H9 (cell line): Measurements from ENCODE around the gene MGAM2. TPM values are rescaled to one million over a fixed set of nuclear protein-coding genes. Genes with fewer than 3 reads are reported as not detected.

Experiments used
- DNase-seq: peaks from one replicate; pipeline ENCODE4 v3.0.0-alpha.2; 2017
- H2AFZ ChIP-seq: one replicate; pipeline ENCODE4 v1.6.1; 2013; ENCODE audit warnings: mild to moderate bottlenecking, low read length, control low read depth, moderate library complexity
- H2AK5ac ChIP-seq: 2 replicates; pipeline ENCODE4 v1.6.1; 2013; ENCODE audit warnings: low read length, control low read depth, mixed read lengths; ENCODE audit not compliant: insufficient read length
- H2BK120ac ChIP-seq: one replicate; pipeline ENCODE4 v1.6.1; 2013; ENCODE audit warnings: low read depth, mild to moderate bottlenecking, low read length, control low read depth, inconsistent platforms; ENCODE audit not compliant: poor library complexity, severe bottlenecking
- H2BK12ac ChIP-seq: 2 replicates; pipeline ENCODE4 v1.6.1; 2013; ENCODE audit warnings: low read length, control low read depth, mixed read lengths, low read depth; ENCODE audit not compliant: insufficient read length
- H2BK15ac ChIP-seq: 2 replicates; pipeline ENCODE4 v1.6.1; 2013; ENCODE audit warnings: low read depth, low read length, control low read depth
- H2BK20ac ChIP-seq: one replicate; pipeline ENCODE4 v1.6.1; 2013; ENCODE audit warnings: low read depth, mild to moderate bottlenecking, low read length, control low read depth, inconsistent platforms; ENCODE audit not compliant: poor library complexity, severe bottlenecking
- H2BK5ac ChIP-seq: 2 replicates; pipeline ENCODE4 v1.6.1; 2013; ENCODE audit warnings: low read length, control low read depth, mixed read lengths; ENCODE audit not compliant: insufficient read length
- H3K14ac ChIP-seq: 2 replicates; pipeline ENCODE4 v1.6.1; 2013; ENCODE audit warnings: low read length, control low read depth; ENCODE audit not compliant: insufficient read depth
- H3K18ac ChIP-seq: 2 replicates; pipeline ENCODE4 v1.6.1; 2013; ENCODE audit warnings: low read depth, mild to moderate bottlenecking, mixed read lengths, low read length, control low read depth; ENCODE audit not compliant: insufficient read length
- H3K23ac ChIP-seq: 2 replicates; pipeline ENCODE4 v1.6.1; 2013; ENCODE audit warnings: low read length, control low read depth, mixed read lengths, low read depth; ENCODE audit not compliant: insufficient read length
- H3K23me2 ChIP-seq: 2 replicates; pipeline ENCODE4 v1.6.1; 2013; ENCODE audit warnings: low read depth, mild to moderate bottlenecking, mixed read lengths, low read length, control low read depth; ENCODE audit not compliant: insufficient read length, poor library complexity, severe bottlenecking
- H3K27ac ChIP-seq: 2 replicates; pipeline ENCODE4 v1.5.1; 2013; ENCODE audit warnings: low read length, control low read depth, mixed read lengths, low read depth; ENCODE audit not compliant: insufficient read length
- H3K27me3 ChIP-seq: 2 replicates; pipeline ENCODE4 v1.6.1; 2013; ENCODE audit warnings: low read length, control low read depth, inconsistent platforms; ENCODE audit not compliant: insufficient read depth
- H3K4ac ChIP-seq: 2 replicates; pipeline ENCODE4 v1.6.1; 2013; ENCODE audit warnings: low read depth, mild to moderate bottlenecking, control low read depth, inconsistent platforms, low read length, moderate library complexity
- H3K4me1 ChIP-seq: 2 replicates; pipeline ENCODE4 v1.6.1; 2013; ENCODE audit warnings: low read length, control low read depth, inconsistent platforms; ENCODE audit not compliant: insufficient read depth
- H3K4me2 ChIP-seq: 2 replicates; pipeline ENCODE4 v1.6.1; 2013; ENCODE audit warnings: low read length, control low read depth, mixed read lengths; ENCODE audit not compliant: insufficient read length, insufficient read depth
- H3K56ac ChIP-seq: 2 replicates; pipeline ENCODE4 v1.6.1; 2013; ENCODE audit warnings: low read depth, mild to moderate bottlenecking, mixed read lengths, low read length, control low read depth; ENCODE audit not compliant: insufficient read length
- H3K79me1 ChIP-seq: 2 replicates; pipeline ENCODE4 v1.6.1; 2013; ENCODE audit warnings: low read depth, mild to moderate bottlenecking, moderate library complexity, low read length, control low read depth, inconsistent platforms; ENCODE audit not compliant: insufficient read depth, poor library complexity, severe bottlenecking
- H3K79me2 ChIP-seq: 2 replicates; pipeline ENCODE4 v1.6.1; 2013; ENCODE audit warnings: low read length, control low read depth, inconsistent platforms; ENCODE audit not compliant: insufficient read depth
- H3K9ac ChIP-seq: 2 replicates; pipeline ENCODE4 v1.6.1; 2013; ENCODE audit warnings: low read length, control low read depth, mixed read lengths; ENCODE audit not compliant: insufficient read length; ENCODE audit errors: extremely low read depth
- H3K9me3 ChIP-seq: one replicate; pipeline ENCODE4 v1.6.1; 2013; ENCODE audit warnings: low read depth, low read length, inconsistent platforms; ENCODE audit not compliant: control insufficient read depth
- H3T11ph ChIP-seq: one replicate; pipeline ENCODE4 v1.6.1; 2013; ENCODE audit warnings: mild to moderate bottlenecking, low read length, control low read depth, inconsistent platforms
- H4K20me1 ChIP-seq: one replicate; pipeline ENCODE4 v1.6.1; 2013; ENCODE audit not compliant: control insufficient read depth, insufficient read length, insufficient read depth
- H4K5ac ChIP-seq: 2 replicates; pipeline ENCODE4 v1.6.1; 2013; ENCODE audit warnings: low read depth, mild to moderate bottlenecking, mixed read lengths, low read length, control low read depth; ENCODE audit not compliant: insufficient read length
- H4K8ac ChIP-seq: replicated peaks from 2 replicates; pipeline ENCODE4 v1.6.1; 2013; ENCODE audit warnings: low read length, control low read depth, mixed read lengths, low read depth; ENCODE audit not compliant: insufficient read length
- H4K91ac ChIP-seq: 2 replicates; pipeline ENCODE4 v1.6.1; 2013; ENCODE audit warnings: low read depth, mild to moderate bottlenecking, moderate library complexity, mixed read lengths, low read length, control low read depth; ENCODE audit not compliant: insufficient read length
- H3K27ac Mint-ChIP-seq, 3 experiments: 2 replicates in 2 of 3; 3 replicates in 1 of 3; pipeline ENCODE4 v1.8.0; 2020 to 2021; ENCODE audit warnings: mixed read lengths in 3 of 3, mild to moderate bottlenecking in 1 of 3, moderate library complexity in 1 of 3
- H3K27me3 Mint-ChIP-seq: 2 replicates; pipeline ENCODE4 v1.8.0; 2021; ENCODE audit warnings: low read depth, mild to moderate bottlenecking, moderate library complexity, mixed read lengths
- H3K36me3 Mint-ChIP-seq, 3 experiments: 2 replicates in 2 of 3; 3 replicates in 1 of 3; pipeline ENCODE4 v1.8.0; 2020 to 2021; ENCODE audit warnings: low read depth in 3 of 3, mixed read lengths in 3 of 3; ENCODE audit not compliant: insufficient read depth in 1 of 3
- H3K4me1 Mint-ChIP-seq, 2 experiments: 2 replicates each; pipeline ENCODE4 v1.8.0; 2020; ENCODE audit warnings: mixed read lengths in 2 of 2
- H3K4me3 Mint-ChIP-seq, 2 experiments: 2 replicates in 1 of 2; 3 replicates in 1 of 2; pipeline ENCODE4 v1.8.0; 2020 to 2021; ENCODE audit warnings: mild to moderate bottlenecking in 2 of 2, mixed read lengths in 2 of 2, moderate library complexity in 1 of 2
- H3K9me3 Mint-ChIP-seq, 2 experiments: 2 replicates in 1 of 2; 3 replicates in 1 of 2; pipeline ENCODE4 v1.8.0; 2020; ENCODE audit warnings: mild to moderate bottlenecking in 2 of 2, mixed read lengths in 2 of 2, moderate library complexity in 1 of 2
- CTCF ChIP-seq: fragments of 200-600 bp; sonication (generic); conservative IDR thresholded peaks from 3 replicates; pipeline ENCODE4 v1.8.0; 2021; ENCODE audit warnings: antibody characterized with exemption, mild to moderate bottlenecking
- WGBS: extraction: QIAGEN DNeasy Blood & Tissue Kit; methylation state at CpG from one replicate; pipeline ENCODE4 v1.1.7; 2013; ENCODE audit warnings: missing lambda C conversion rate, low lambda C conversion rate, mixed read lengths; ENCODE audit not compliant: insufficient read length; ENCODE audit errors: extremely low coverage; 5-methylcytosine and 5-hydroxymethylcytosine counted together
- total RNA-seq: library from RNA; stranded (reverse); gene quantifications from 2 replicates; pipeline ENCODE4 v1.2.1, GENCODE V29; 2021

MGAM2 gene
- total RNA-seq, 1 experiment from 2014 or later, result not detected

- Histone ChIP-seq H3K9me3 (no peaks in the 10 kb centered on the region), H3K56ac (no peak overlapping the region), H2BK12ac (no peak overlapping the region), H3K23ac (no peak overlapping the region), H4K20me1 (no peaks in the 10 kb centered on the region), H4K5ac (no peak overlapping the region), H4K8ac (no peak overlapping the region), H3K23me2 (no peaks in the 10 kb centered on the region), H2BK5ac (no peak overlapping the region), H3K9ac (no peak overlapping the region), H4K91ac (no peak overlapping the region), H3K14ac (no peak overlapping the region), H3K27me3 (no peaks in the 10 kb centered on the region), H2AK5ac (no peak overlapping the region), H3K27ac (no peak overlapping the region), H3K4ac (no peak overlapping the region), H2AFZ (no peak overlapping the region), H3K4me2 (no peak overlapping the region), H3K79me2 (no peaks in the 10 kb centered on the region), H2BK20ac (no peak overlapping the region), H3T11ph (no peak overlapping the region), H3K4me1 (no peaks in the 10 kb centered on the region), H2BK120ac (no peak overlapping the region), H3K18ac (no peak overlapping the region), H2BK15ac (no peak overlapping the region), H3K79me1 (no peaks in the 10 kb centered on the region)
- no peak overlapping the region for H3K27ac Mint-ChIP-seq
- H3K4me1 Mint-ChIP-seq, result no peaks in the 10 kb centered on the region
- no peak for TF ChIP-seq CTCF
- no peak for DNase-seq
- H3K9me3 Mint-ChIP-seq, result no peaks in the 10 kb centered on the region
- no peaks in the 10 kb centered on the region for H3K36me3 Mint-ChIP-seq
- H3K27me3 Mint-ChIP-seq, result no peaks in the 10 kb centered on the region
- no peak overlapping the region for H3K4me3 Mint-ChIP-seq
- whole genome bisulfite sequencing, result no CpG with 5 or more reads among the region's 2 CpGs
Measured at GRCh38 chr7:142181211-142181610, 69.7 kb downstream of the MGAM2 start.
